ENCODE data around the gene MARCKSL1.

- TF ChIP-seq CTCF (conservative IDR thresholded peaks at IDR 0.05) (no peak), EZH2 (IDR thresholded peaks at IDR 0.05; ENCODE audit: low read depth) (no peak)
These were observed 18.0 kb upstream of the MARCKSL1 start for GRCh38 chr1:32353886-32354570.

All from PC-9 (cell line).